GM23338 (cell line): ENCODE data around the gene JAK2.

Experiments
- CTCF ChIP-seq, 2 experiments: fragments of 200-600 bp in 1 of 2; sonication (generic) in 1 of 2; conservative IDR thresholded peaks; 2 replicates each; pipeline versions ENCODE4 v1.5.1 to v1.6.1; 2016 to 2017; ENCODE audit warnings: antibody characterized with exemption in 2 of 2, low read depth in 2 of 2, mild to moderate bottlenecking in 2 of 2, moderate library complexity in 1 of 2
- EZH2phosphoT487 ChIP-seq: fragments of 200-600 bp; sonication (generic); IDR thresholded peaks from one replicate; pipeline ENCODE4 v1.8.1; 2018; ENCODE audit warnings: antibody characterized with exemption; ENCODE audit not compliant: unreplicated experiment

GRCh38 chr9:4984621-4985385 lies at the start of gene JAK2:
- no peak for TF ChIP-seq EZH2phosphoT487
- peak; percentile 22 to 61; a peak in 2 of 4 replicates for TF ChIP-seq CTCF (conservative IDR thresholded peaks at IDR 0.05; ENCODE audit: low read depth in 2 of 2)
